Measurements from ENCODE around the gene TRAF4. TPM values are rescaled to one million over a fixed set of nuclear protein-coding genes. Genes with fewer than 3 reads are reported as not detected.
A peak's percentile ranks its signal among the peaks of the same experiment; 100 is the strongest.

The TRAF4 gene
- total and polyA plus RNA-seq, 9 of the 15 experiments (the other 6 are each of a cell fraction or from before 2014, with no cell fraction given), result 2.4 to 147 (median 72.4) TPM

- TF ChIP-seq, protein P1, sequence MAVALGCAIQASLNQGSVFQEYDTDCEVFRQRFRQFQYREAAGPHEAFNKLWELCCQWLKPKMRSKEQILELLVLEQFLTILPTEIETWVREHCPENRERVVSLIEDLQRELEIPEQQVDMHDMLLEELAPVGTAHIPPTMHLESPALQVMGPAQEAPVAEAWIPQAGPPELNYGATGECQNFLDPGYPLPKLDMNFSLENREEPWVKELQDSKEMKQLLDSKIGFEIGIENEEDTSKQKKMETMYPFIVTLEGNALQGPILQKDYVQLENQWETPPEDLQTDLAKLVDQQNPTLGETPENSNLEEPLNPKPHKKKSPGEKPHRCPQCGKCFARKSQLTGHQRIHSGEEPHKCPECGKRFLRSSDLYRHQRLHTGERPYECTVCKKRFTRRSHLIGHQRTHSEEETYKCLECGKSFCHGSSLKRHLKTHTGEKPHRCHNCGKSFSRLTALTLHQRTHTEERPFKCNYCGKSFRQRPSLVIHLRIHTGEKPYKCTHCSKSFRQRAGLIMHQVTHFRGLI (CRISPR knock-in tag; IDR thresholded peaks at IDR 0.05), result peak; percentile 87; the same call in 1 of the 2 replicates
- TF ChIP-seq, protein P2, sequence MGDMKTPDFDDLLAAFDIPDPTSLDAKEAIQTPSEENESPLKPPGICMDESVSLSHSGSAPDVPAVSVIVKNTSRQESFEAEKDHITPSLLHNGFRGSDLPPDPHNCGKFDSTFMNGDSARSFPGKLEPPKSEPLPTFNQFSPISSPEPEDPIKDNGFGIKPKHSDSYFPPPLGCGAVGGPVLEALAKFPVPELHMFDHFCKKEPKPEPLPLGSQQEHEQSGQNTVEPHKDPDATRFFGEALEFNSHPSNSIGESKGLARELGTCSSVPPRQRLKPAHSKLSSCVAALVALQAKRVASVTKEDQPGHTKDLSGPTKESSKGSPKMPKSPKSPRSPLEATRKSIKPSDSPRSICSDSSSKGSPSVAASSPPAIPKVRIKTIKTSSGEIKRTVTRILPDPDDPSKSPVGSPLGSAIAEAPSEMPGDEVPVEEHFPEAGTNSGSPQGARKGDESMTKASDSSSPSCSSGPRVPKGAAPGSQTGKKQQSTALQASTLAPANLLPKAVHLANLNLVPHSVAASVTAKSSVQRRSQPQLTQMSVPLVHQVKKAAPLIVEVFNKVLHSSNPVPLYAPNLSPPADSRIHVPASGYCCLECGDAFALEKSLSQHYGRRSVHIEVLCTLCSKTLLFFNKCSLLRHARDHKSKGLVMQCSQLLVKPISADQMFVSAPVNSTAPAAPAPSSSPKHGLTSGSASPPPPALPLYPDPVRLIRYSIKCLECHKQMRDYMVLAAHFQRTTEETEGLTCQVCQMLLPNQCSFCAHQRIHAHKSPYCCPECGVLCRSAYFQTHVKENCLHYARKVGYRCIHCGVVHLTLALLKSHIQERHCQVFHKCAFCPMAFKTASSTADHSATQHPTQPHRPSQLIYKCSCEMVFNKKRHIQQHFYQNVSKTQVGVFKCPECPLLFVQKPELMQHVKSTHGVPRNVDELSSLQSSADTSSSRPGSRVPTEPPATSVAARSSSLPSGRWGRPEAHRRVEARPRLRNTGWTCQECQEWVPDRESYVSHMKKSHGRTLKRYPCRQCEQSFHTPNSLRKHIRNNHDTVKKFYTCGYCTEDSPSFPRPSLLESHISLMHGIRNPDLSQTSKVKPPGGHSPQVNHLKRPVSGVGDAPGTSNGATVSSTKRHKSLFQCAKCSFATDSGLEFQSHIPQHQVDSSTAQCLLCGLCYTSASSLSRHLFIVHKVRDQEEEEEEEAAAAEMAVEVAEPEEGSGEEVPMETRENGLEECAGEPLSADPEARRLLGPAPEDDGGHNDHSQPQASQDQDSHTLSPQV (IDR thresholded peaks at IDR 0.05), result peak; percentile 76; the same call in 1 of the 2 replicates
- TF ChIP-seq CBX3 (IDR thresholded peaks at IDR 0.05; ENCODE audit: borderline replicate concordance in 1 of 2, low read length in 2 of 2) (peak in 1 of 2 experiments; percentile 82; a peak in 2 of 3 replicates), CCNT2 (IDR thresholded peaks at IDR 0.05; ENCODE audit: borderline replicate concordance, extremely low read depth, insufficient read length, low read depth, low read length) (no peak), ZNF445 (CRISPR knock-in tag; IDR thresholded peaks at IDR 0.05; ENCODE audit: low read depth) (0 out of 2 replicates have a peak, but pooled peaks have one; percentile 6), NBN (IDR thresholded peaks at IDR 0.05; ENCODE audit: low read depth) (peak; percentile 89), ZKSCAN1 (IDR thresholded peaks at IDR 0.05; ENCODE audit: low read depth, low read length) (peak; percentile 30; the same call in 1 of the 2 replicates), MAZ (CRISPR knock-in tag; conservative IDR thresholded peaks at IDR 0.05 in 1 of 2, IDR thresholded peaks at IDR 0.05 in 1 of 2) (peak; percentile 66 to 96), XRCC3 (IDR thresholded peaks at IDR 0.05) (no peak), ZNF668 (CRISPR knock-in tag; IDR thresholded peaks at IDR 0.05) (no peak), RBM22 (IDR thresholded peaks at IDR 0.05; ENCODE audit: low read depth, low read length, poor library complexity, severe bottlenecking) (no peak), MAX (CRISPR knock-in tag; IDR thresholded peaks at IDR 0.05) (no peak), ZNF444 (CRISPR knock-in tag; IDR thresholded peaks at IDR 0.05) (no peak), LCOR (CRISPR knock-in tag; IDR thresholded peaks at IDR 0.05) (peak; percentile 66; the same call in 1 of the 2 replicates), ZBTB2 (IDR thresholded peaks at IDR 0.05) (no peak), PHF21A (IDR thresholded peaks at IDR 0.05; ENCODE audit: borderline replicate concordance, low read depth) (peak; percentile 61; the same call in 1 of the 2 replicates), ZNF324 (CRISPR knock-in tag; IDR thresholded peaks at IDR 0.05) (no peak)
- TF ChIP-seq, protein P3, sequence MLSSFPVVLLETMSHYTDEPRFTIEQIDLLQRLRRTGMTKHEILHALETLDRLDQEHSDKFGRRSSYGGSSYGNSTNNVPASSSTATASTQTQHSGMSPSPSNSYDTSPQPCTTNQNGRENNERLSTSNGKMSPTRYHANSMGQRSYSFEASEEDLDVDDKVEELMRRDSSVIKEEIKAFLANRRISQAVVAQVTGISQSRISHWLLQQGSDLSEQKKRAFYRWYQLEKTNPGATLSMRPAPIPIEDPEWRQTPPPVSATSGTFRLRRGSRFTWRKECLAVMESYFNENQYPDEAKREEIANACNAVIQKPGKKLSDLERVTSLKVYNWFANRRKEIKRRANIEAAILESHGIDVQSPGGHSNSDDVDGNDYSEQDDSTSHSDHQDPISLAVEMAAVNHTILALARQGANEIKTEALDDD (IDR thresholded peaks at IDR 0.05), result peak; percentile 67
These were observed 6.6 kb downstream of the TRAF4 start (continued) for GRCh38 chr17:28750178-28751047.

Measured in K562 (cell line).